PC-3 (cell line): Measurements from ENCODE around the gene OPRL1.

ENCODE experiments used
- CTCF ChIP-seq: fragments of 300-600 bp; sonication (generic); conservative IDR thresholded peaks from 2 replicates; pipeline ENCODE4 v1.5.1; 2017; ENCODE audit warnings: antibody characterized with exemption, low read depth, mild to moderate bottlenecking, low read length
- EZH2 ChIP-seq: fragments of 300-600 bp; sonication (generic); IDR thresholded peaks from one replicate; pipeline ENCODE4 v1.6.1; 2017; ENCODE audit warnings: antibody characterized with exemption, mild to moderate bottlenecking, low read length; ENCODE audit not compliant: unreplicated experiment
- EZH2phosphoT487 ChIP-seq: fragments of 300-600 bp; sonication (generic); IDR thresholded peaks from 2 replicates; pipeline ENCODE4 v1.6.1; 2018; ENCODE audit warnings: mild to moderate bottlenecking, antibody characterized with exemption, low read length, borderline replicate concordance

GRCh38 chr20:64077541-64077875 lies 2.4 kb upstream of the OPRL1 start:
- no peak for TF ChIP-seq EZH2
- TF ChIP-seq CTCF: no peak
- no peak for TF ChIP-seq EZH2phosphoT487
